Caco-2 (cell line): ENCODE data around the gene TNS3. TPM values are rescaled to one million over a fixed set of nuclear protein-coding genes. Genes with fewer than 3 reads are reported as not detected.

Source experiments
- BruUV-seq: library from RNA; stranded (reverse); fragments of 400-500 nt; replicated peaks from 2 replicates; lab custom pipeline; 2021; lab: Mats Ljungman, UMichigan
- CTCF ChIA-PET: fragments of 300-600 bp; sonication (Branson Sonifier 250); formaldehyde crosslinking; loops from one replicate; lab custom pipeline; 2022; ENCODE audit warnings: antibody characterized with exemption; lab: Charles Lee
- POLR2A ChIA-PET: fragments of 300-600 bp; sonication (Branson Sonifier 250); formaldehyde crosslinking; loops from one replicate; lab custom pipeline; 2022; ENCODE audit warnings: antibody characterized with exemption; lab: Charles Lee
- DNase-seq, 2 experiments: peaks; one replicate each; pipeline versions ENCODE4 v3.0.0 to v3.0.0-alpha.2; 2020 to 2022
- H3K27me3 ChIP-seq: replicated peaks from 2 replicates; pipeline ENCODE4 v1.6.0; 2011; ENCODE audit warnings: low read length; ENCODE audit not compliant: control insufficient read depth, insufficient read depth
- H3K36me3 ChIP-seq: 2 replicates; pipeline ENCODE4 v1.5.1; 2011; ENCODE audit warnings: low read length; ENCODE audit not compliant: control insufficient read depth, insufficient read depth
- H3K4me1 ChIP-seq: fragments of 250-450 bp; sonication (Bioruptor Pico); 2 replicates; pipeline ENCODE4 v1.5.1; 2020; ENCODE audit warnings: mild to moderate bottlenecking
- H3K4me3 ChIP-seq: 2 replicates; pipeline ENCODE4 v1.5.1; 2011; ENCODE audit warnings: low read depth, mild to moderate bottlenecking, control low read depth, low read length
- H3K9me3 ChIP-seq: fragments of 250-450 bp; sonication (Bioruptor Pico); 2 replicates; pipeline ENCODE4 v1.5.1; 2020; ENCODE audit warnings: mild to moderate bottlenecking, moderate library complexity
- H3K27ac Mint-ChIP-seq: one replicate; pipeline ENCODE4 v1.8.0; 2022; ENCODE audit warnings: mixed read lengths; ENCODE audit not compliant: unreplicated experiment
- H3K27me3 Mint-ChIP-seq: one replicate; pipeline ENCODE4 v1.8.0; 2022; ENCODE audit warnings: mixed read lengths; ENCODE audit not compliant: insufficient read depth, unreplicated experiment
- H3K36me3 Mint-ChIP-seq: one replicate; pipeline ENCODE4 v1.8.0; 2022; ENCODE audit warnings: mild to moderate bottlenecking, mixed read lengths; ENCODE audit not compliant: insufficient read depth, unreplicated experiment
- H3K4me1 Mint-ChIP-seq: one replicate; pipeline ENCODE4 v1.8.0; 2022; ENCODE audit warnings: low read depth, mixed read lengths; ENCODE audit not compliant: unreplicated experiment
- H3K4me3 Mint-ChIP-seq: one replicate; pipeline ENCODE4 v1.8.0; 2022; ENCODE audit warnings: mild to moderate bottlenecking, moderate library complexity, mixed read lengths; ENCODE audit not compliant: unreplicated experiment
- H3K9me3 Mint-ChIP-seq: one replicate; pipeline ENCODE4 v1.8.0; 2022; ENCODE audit warnings: mixed read lengths; ENCODE audit not compliant: unreplicated experiment
- CTCF ChIP-seq, 2 experiments: fragments of 200-600 bp in 1 of 2; IDR thresholded peaks; 1 replicate in 1 of 2; 2 replicates in 1 of 2; pipeline versions ENCODE4 v1.5.1 to v1.8.0; 2011 to 2022; ENCODE audit warnings: antibody characterized with exemption in 1 of 2, control low read depth in 1 of 2, inconsistent platforms in 1 of 2, low read depth in 1 of 2, low read length in 1 of 2, mild to moderate bottlenecking in 1 of 2, moderate library complexity in 1 of 2; ENCODE audit not compliant: insufficient read depth in 1 of 2, severe bottlenecking in 1 of 2, unreplicated experiment in 1 of 2
- intact Hi-C: fragments of 100-400 bp; cut with micrococcal nuclease; formaldehyde crosslinking; loops from one replicate; pipeline ENCODE4 v1.10.0; 2022; ENCODE audit not compliant: unreplicated experiment
- total RNA-seq: library from RNA; stranded (reverse); gene quantifications from 2 replicates; pipeline ENCODE4 v1.2.3, GENCODE V29; 2022

The TNS3 gene
- total RNA-seq, 1 experiment from 2014 or later = 263 TPM

- no peaks in the 10 kb centered on the region for H3K27me3 Mint-ChIP-seq
- peaks cover 37% of the 10 kb centered on the region for H3K4me1 ChIP-seq
- peaks cover 10% of the 10 kb centered on the region for H3K36me3 ChIP-seq
- H3K4me1 Mint-ChIP-seq = peaks cover 16% of the 10 kb centered on the region
- ChIA-PET CTCF (no interaction called here), POLR2A (no interaction called here)
- H3K27me3 ChIP-seq = no peaks in the 10 kb centered on the region
- peaks cover 15% of the 10 kb centered on the region for H3K36me3 Mint-ChIP-seq
- no peak overlapping the region for H3K4me3 Mint-ChIP-seq
- H3K4me3 ChIP-seq = no peak overlapping the region
- intact Hi-C loops = no loop called here
- no peak overlapping the region for H3K27ac Mint-ChIP-seq
- DNase-seq = no peak
- TF ChIP-seq CTCF (IDR thresholded peaks at IDR 0.05; ENCODE audit: insufficient read depth in 1 of 2, low read depth in 1 of 2, low read length in 1 of 2, severe bottlenecking in 1 of 2, unreplicated experiment in 1 of 2) = no peak
- H3K9me3 ChIP-seq = peaks cover 7% of the 10 kb centered on the region; the same call in 1 of the 2 replicates
- H3K9me3 Mint-ChIP-seq = no peaks in the 10 kb centered on the region
- BruUV-seq = TSS peak; percentile 16
Measured at GRCh38 chr7:47528471-47528870, 53.4 kb downstream of the TNS3 start.

GRCh38 chr7:47526466-47526865 lies 55.4 kb downstream of the TNS3 start:
- H3K4me3 Mint-ChIP-seq = no peak overlapping the region
- no peak for DNase-seq
- Histone ChIP-seq H3K27me3 (no peaks in the 10 kb centered on the region), H3K4me1 (peaks cover 37% of the 10 kb centered on the region), H3K9me3 (no peaks in the 10 kb centered on the region), H3K36me3 (peaks cover 10% of the 10 kb centered on the region), H3K4me3 (no peak overlapping the region)
- H3K9me3 Mint-ChIP-seq = no peaks in the 10 kb centered on the region
- H3K27me3 Mint-ChIP-seq = no peaks in the 10 kb centered on the region
- H3K27ac Mint-ChIP-seq = no peak overlapping the region
- POLR2A ChIA-PET = no interaction called here
- H3K4me1 Mint-ChIP-seq = peaks cover 32% of the 10 kb centered on the region
- CTCF ChIA-PET = interaction anchor here (1.4 kb wide), 1 partner anchor 91 kb away, joined by 3 read pairs; no protein-coding TSS in a partner anchor
- intact Hi-C loops = no loop called here
- no TSS peak for BruUV-seq
- TF ChIP-seq CTCF (IDR thresholded peaks at IDR 0.05; ENCODE audit: insufficient read depth in 1 of 2, low read depth in 1 of 2, low read length in 1 of 2, severe bottlenecking in 1 of 2, unreplicated experiment in 1 of 2) = no peak
- no peaks in the 10 kb centered on the region for H3K36me3 Mint-ChIP-seq

- BruUV-seq = no TSS peak
- TF ChIP-seq CTCF (IDR thresholded peaks at IDR 0.05; ENCODE audit: insufficient read depth in 1 of 2, low read depth in 1 of 2, low read length in 1 of 2, severe bottlenecking in 1 of 2, unreplicated experiment in 1 of 2) = no peak
- Mint-ChIP-seq H3K27me3 (no peaks in the 10 kb centered on the region), H3K36me3 (no peaks in the 10 kb centered on the region), H3K9me3 (no peaks in the 10 kb centered on the region), H3K4me1 (peaks cover 30% of the 10 kb centered on the region), H3K27ac (peak overlapping the region; percentile 66), H3K4me3 (no peak overlapping the region)
- Histone ChIP-seq H3K4me1 (peaks cover 40% of the 10 kb centered on the region), H3K4me3 (no peak overlapping the region), H3K9me3 (no peaks in the 10 kb centered on the region), H3K36me3 (peaks cover 12% of the 10 kb centered on the region), H3K27me3 (no peaks in the 10 kb centered on the region)
- POLR2A ChIA-PET = no interaction called here
- intact Hi-C loops = no loop called here
- CTCF ChIA-PET = interaction anchor here (0.6 to 1.4 kb wide), 2 partner anchors 17 to 90 kb away, joined by 3 read pairs; no protein-coding TSS in a partner anchor
- peak; percentile 37 to 62 for DNase-seq
Measured at GRCh38 chr7:47525066-47525623, 56.8 kb downstream of the TNS3 start.
